Astrocyte of the spinal cord (primary cell): ENCODE data around the gene MED13.
"Not testable (repeated sequence)": the region's sequence is repeated elsewhere in the genome, so short reads cannot be mapped to it uniquely, and the experiment has no call there.

Experiments used
- DNase-seq: peaks from one replicate; pipeline ENCODE4 v3.0.0; 2011; ENCODE audit warnings: low read depth, low spot score
- H3K4me3 ChIP-seq: 2 replicates; pipeline ENCODE4 v1.5.1; 2011; ENCODE audit warnings: low read depth, mild to moderate bottlenecking, low read length, moderate library complexity
- in situ Hi-C: cut with HindIII; loops from 2 replicates; pipeline ENCODE4 v1.10.0; 2017; ENCODE audit warnings: low sequenced_read_pairs
- TF ChIP-seq, protein P1 (sequence below): IDR thresholded peaks from 2 replicates; pipeline ENCODE4 v1.5.1; 2012; ENCODE audit warnings: low read depth, mild to moderate bottlenecking, low read length, inconsistent platforms

MED13 gene

DNA sequence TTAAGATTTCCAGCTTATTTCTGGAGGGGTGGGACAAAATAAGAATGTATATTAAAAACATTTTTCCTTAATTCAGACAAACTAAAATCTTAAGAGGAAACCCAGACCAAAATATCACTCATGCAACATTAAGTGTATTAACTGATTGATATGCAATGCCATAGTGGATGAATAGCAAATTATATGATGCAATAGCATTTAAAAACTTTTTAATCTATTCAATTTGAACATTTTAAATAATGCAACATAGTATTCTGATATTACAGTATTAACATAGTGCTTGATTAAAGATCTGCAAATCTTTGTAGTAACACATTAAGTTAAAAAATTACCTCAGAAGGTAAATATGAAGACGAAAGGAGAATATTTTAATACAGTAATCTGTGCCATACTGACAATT lies 122.0 kb downstream of the MED13 start:
- no peak overlapping the region for H3K4me3 ChIP-seq
- TF ChIP-seq, protein P1, sequence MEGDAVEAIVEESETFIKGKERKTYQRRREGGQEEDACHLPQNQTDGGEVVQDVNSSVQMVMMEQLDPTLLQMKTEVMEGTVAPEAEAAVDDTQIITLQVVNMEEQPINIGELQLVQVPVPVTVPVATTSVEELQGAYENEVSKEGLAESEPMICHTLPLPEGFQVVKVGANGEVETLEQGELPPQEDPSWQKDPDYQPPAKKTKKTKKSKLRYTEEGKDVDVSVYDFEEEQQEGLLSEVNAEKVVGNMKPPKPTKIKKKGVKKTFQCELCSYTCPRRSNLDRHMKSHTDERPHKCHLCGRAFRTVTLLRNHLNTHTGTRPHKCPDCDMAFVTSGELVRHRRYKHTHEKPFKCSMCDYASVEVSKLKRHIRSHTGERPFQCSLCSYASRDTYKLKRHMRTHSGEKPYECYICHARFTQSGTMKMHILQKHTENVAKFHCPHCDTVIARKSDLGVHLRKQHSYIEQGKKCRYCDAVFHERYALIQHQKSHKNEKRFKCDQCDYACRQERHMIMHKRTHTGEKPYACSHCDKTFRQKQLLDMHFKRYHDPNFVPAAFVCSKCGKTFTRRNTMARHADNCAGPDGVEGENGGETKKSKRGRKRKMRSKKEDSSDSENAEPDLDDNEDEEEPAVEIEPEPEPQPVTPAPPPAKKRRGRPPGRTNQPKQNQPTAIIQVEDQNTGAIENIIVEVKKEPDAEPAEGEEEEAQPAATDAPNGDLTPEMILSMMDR = no peak
- in situ Hi-C loops = no loop called here
- DNase-seq = no peak

- DNase-seq = no peak
- TF ChIP-seq, protein P1 = no peak
- H3K4me3 ChIP-seq = no peak overlapping the region
- in situ Hi-C loops = no loop called here
These were observed 123.0 kb downstream of the MED13 start for GRCh38 chr17:61942085-61942484.

- DNase-seq = no peak
- TF ChIP-seq, protein P1 = no peak
- H3K4me3 ChIP-seq = peak overlapping the region; percentile 88
- in situ Hi-C loops = no loop called here
These were observed 137.0 kb downstream of the MED13 start for GRCh38 chr17:61928101-61928436.

DNA sequence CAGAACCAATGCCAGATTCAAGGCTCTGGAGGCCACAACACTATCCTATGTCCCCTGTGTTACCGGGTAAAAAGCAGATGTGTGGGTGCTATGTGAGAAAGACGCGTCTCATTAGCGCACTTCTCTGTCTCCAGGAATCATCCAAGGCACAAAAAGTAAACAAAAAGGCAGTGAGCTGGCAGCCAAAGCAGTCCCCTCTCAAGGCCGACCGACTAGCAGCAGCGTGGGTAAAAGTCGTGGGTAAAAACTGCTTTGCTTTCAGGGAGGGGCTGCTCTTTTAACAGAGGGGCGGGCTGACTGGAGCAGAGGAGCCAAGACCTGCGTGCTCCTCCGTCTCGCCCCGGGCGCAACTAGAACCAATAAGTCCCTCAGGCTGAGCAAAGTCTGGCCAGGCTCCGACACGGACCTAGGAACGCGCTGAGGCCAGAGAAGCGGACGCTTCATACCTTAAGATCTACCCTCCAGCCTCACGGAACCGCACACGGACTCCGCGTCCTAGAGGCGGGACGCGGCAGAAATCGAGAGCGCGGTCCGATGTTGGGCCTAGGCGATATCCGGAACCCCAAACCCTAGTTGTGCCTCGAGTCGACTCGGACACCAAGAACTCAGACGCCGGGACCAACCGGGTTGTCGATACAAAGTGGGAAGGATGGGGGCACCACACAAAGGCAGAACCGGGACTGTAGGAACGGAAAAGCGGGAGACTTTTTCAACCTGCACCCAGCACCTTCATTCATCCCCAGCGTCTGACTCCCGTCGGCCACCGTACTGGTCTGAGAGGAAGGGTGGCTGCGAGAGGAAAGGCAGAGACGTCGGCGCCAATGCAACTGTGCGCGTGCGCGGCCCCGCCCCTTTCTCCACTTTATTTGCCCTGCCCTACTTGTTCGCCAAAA lies 137.6 kb downstream of the MED13 start, which contains the start of gene INTS2:
TSS of gene INTS2 (minus strand) at position 775 of the 893 bp plus-strand sequence. CDS start 1,338 bp downstream, outside the sequence.
- TF ChIP-seq, protein P1 = no peak
- in situ Hi-C loops = no loop called here
- DNase-seq = peak; percentile 94
- peak within 1 kb of the TSS; percentile 88 for H3K4me3 ChIP-seq

DNA sequence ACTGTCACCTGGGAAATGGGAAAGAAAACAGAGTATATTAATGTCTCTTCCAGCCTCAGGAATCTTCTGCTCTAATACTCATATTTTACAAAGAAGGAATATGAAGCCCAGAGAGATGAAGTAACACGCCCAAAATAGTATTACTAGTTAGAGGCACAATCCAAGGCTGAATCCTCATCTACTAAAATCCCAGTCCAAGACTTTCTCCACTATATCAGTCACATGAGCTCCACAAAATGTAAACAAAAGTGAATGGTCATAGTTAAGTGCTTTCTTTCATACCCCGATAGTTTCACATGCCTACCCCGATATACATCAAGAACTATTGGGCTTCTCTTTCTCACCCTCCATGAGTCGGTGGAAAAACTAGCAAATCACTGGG lies 138.3 kb downstream of the MED13 start:
- in situ Hi-C loops = no loop called here
- TF ChIP-seq, protein P1 = no peak
- H3K4me3 ChIP-seq = peak overlapping the region; percentile 88
- DNase-seq = peak; percentile 29

- H3K4me3 ChIP-seq, in situ Hi-C loops, DNase-seq: not testable (repeated sequence)
These were observed 149.9 kb downstream of the MED13 start for GRCh38 chr17:61915162-61915561.

DNA sequence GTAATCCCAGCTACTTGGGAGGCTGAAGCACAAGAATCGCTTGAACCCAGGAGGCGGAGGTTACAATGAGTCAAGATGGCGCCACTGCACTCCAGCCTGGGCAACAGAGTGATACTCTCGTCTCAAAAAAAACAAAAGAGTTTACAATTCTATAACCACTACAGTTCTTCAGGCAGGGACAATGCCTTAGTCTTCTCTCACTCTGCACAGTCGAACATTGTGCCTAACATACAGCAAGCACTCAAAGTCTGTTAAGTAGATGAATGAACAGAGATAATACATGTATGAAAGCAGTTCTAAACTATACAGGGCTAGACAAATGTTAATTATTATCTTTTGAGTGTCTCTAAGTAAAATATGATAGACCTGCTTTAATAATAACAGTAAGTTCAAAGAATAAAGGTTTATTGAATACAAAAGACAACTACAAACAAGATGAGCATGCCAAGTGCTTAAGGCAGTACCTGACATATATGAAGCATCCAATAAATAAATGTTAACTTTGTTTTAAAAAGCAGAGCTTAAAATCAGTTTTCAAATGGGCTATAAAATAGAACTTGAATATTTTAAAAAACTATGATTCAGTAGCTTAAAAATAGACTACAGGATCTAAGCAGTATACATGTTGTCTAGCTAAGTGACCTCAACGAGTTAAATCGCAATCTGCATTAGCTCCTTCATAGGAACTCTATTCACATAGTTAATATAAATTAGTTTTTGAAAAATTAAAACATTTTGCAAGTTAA lies 156.6 kb downstream of the MED13 start:
- no peak for DNase-seq
- in situ Hi-C loops = no loop called here
- TF ChIP-seq, protein P1 = no peak
- no peak overlapping the region for H3K4me3 ChIP-seq
